ENCODE results near the gene PITX1.

PITX1 gene

GRCh38 chr5:135027697-135028615 is 6.1 kb downstream of the PITX1 start:
- Histone ChIP-seq H3K4me1 (ENCODE audit: insufficient read depth, low read length) (no peaks in the 10 kb centered on the region), H3K9me3 (ENCODE audit: low read length) (peaks cover 3% of the 10 kb centered on the region), H3K27me3 (ENCODE audit: insufficient read depth, low read length) (peaks cover 87% of the 10 kb centered on the region), H3K4me3 (ENCODE audit: low read length) (no peak overlapping the region), H2AFZ (ENCODE audit: low read depth, low read length) (no peak overlapping the region), H3K36me3 (ENCODE audit: insufficient read depth, low read length) (no peaks in the 10 kb centered on the region)

DNA sequence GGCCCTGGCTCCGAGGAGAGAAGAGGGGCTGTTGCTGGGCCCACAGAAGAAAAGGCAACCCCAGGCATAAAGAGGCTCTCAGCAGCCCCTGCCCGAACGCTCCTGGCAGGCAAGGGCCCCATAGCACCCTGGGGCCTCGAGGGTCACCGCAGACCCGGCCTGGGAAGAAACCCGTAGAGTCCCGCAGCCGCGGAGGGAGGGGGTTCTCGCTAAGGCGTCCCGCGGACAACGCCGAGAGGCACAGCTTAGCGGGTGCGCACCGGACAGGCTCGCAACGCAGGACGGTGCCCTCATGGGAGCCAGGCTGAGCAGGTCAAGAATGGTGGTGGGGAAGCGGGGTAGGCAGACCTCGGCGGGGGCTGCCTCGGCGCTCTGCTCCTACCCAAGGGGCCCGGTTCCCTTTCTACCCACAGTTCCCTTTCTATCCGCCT is 6.7 kb downstream of the PITX1 start:
- Histone ChIP-seq H3K27me3 (ENCODE audit: insufficient read depth, low read length) (peaks cover 80% of the 10 kb centered on the region), H3K4me1 (ENCODE audit: insufficient read depth, low read length) (no peaks in the 10 kb centered on the region), H3K4me3 (ENCODE audit: low read length) (no peak overlapping the region), H2AFZ (ENCODE audit: low read depth, low read length) (no peak overlapping the region), H3K36me3 (ENCODE audit: insufficient read depth, low read length) (no peaks in the 10 kb centered on the region), H3K9me3 (ENCODE audit: low read length) (peaks cover 3% of the 10 kb centered on the region)

DNA sequence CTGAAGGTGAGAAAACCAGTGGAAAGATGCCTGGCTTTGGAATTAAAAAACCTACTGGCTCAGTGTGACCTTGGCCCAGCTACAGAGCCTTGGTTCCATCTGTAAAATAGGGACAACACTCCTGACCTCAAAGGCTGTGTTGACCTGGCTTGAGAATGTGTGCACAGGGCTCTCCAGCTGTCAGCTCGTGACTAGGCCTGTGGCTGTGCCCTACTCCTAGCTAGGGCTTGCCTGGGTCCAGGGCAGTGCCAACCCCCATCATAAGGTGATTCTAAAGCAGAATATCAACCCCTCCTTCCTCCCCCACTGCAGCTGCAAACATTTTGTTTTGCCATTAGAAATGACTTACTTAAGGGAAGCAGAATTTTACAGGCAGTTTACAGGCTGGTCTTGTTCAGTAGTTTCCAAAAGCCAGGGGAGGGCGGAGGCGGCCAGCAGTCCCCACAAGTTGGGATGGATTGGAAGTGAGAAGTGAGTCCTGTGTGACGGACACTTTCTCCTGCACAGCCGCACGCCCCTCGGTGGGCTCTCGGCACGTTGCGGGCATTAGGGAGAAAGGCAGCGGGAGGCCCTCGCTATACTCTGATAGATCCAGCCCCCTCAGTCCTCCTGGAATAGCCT is 7.3 kb downstream of the PITX1 start:
- Histone ChIP-seq H3K36me3 (ENCODE audit: insufficient read depth, low read length) (no peaks in the 10 kb centered on the region), H3K27me3 (ENCODE audit: insufficient read depth, low read length) (peaks cover 77% of the 10 kb centered on the region), H3K4me3 (ENCODE audit: low read length) (no peak overlapping the region), H3K4me1 (ENCODE audit: insufficient read depth, low read length) (no peaks in the 10 kb centered on the region), H2AFZ (ENCODE audit: low read depth, low read length) (no peak overlapping the region), H3K9me3 (ENCODE audit: low read length) (peaks cover 3% of the 10 kb centered on the region)

DNA sequence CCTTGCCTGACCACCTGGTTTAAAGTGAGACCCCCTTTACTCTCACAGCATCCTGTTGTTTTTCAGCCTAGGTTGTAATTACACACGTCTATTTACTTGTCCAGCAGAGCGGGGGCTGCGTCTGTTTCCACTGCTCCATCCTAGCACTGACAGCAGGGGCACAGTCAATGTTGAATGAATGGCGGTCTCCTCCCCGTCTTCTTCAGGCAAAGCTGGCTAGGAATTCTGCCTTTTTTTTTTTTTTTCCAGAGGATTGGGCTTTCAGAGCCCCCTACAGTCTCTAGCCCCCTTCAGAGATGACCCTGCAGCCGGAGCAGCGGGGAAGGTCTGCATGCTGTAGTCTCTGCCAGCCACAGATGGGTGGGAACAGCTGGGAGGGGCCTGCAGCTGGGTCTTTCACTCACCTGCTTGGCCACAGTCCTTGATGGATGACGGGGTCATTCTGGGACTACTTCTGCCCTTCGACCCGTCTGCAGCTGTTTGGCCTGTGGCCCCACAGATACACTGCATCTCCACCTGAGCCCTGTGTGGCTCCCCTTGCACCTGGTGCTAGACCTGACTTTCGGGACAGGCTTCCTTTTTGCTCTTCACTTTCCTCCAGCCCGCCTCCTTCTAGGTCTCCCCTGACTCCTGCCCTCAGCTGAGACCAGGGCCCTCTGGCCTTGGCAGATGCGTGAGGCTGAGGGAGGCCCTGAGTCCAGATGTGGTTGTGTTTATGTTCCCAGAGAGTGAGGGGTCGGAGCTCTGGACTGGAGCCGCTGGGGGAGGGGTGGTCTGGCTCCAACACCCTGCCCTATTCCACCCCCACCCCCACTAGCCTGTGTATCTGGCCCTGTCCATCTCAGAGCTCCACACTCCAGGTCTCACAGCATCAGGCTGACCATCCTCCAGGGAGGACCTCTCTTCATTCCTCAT is 8.0 kb downstream of the PITX1 start:
- H2AFZ ChIP-seq (ENCODE audit: low read depth, low read length), result no peak overlapping the region
- no peaks in the 10 kb centered on the region for H3K36me3 ChIP-seq (ENCODE audit: insufficient read depth, low read length)
- no peaks in the 10 kb centered on the region for H3K4me1 ChIP-seq (ENCODE audit: insufficient read depth, low read length)
- H3K27me3 ChIP-seq (ENCODE audit: insufficient read depth, low read length), result peaks cover 71% of the 10 kb centered on the region
- peaks cover 3% of the 10 kb centered on the region for H3K9me3 ChIP-seq (ENCODE audit: low read length)
- H3K4me3 ChIP-seq (ENCODE audit: low read length), result no peak overlapping the region

DNA sequence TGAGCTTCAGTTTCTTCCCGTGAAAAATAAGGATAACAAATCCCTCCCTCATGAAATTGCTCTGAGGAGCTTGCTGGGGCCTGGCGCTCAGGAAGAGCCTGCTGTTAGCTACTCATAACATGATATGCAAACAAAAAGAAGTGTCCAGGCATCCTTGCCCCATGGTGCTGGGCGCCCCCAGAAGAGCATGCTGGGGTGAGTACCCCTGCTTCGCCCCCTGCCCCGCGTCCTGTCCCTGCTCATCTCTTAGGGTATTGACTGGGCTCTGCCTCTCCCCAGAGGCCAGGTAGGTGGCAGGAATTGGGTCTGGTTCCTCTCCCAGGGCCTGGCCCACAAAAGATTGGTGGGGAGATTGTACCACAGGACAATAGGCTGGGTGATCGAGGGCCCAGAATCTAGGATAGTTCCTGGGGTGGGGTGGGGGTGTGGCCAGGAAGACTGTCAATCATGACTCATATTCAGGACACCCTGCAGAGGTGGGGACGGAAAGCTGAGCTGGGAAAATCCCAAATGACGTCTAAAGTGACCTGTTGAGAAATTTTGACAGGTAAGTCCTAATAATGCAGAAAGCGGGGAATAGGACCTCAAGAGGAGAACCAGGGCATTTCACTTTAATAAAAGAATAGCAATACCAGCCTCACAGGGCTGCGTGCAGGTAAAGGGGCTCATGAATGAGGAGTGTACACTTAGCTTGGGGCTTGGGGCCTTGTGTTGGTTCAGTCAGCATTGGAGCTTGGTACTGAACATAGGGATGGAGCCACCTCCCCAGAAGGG is 8.9 kb downstream of the PITX1 start:
- no peaks in the 10 kb centered on the region for H3K36me3 ChIP-seq (ENCODE audit: insufficient read depth, low read length)
- no peaks in the 10 kb centered on the region for H3K4me1 ChIP-seq (ENCODE audit: insufficient read depth, low read length)
- H3K27me3 ChIP-seq (ENCODE audit: insufficient read depth, low read length), result peaks cover 67% of the 10 kb centered on the region
- peaks cover 3% of the 10 kb centered on the region for H3K9me3 ChIP-seq (ENCODE audit: low read length)
- no peak overlapping the region for H2AFZ ChIP-seq (ENCODE audit: low read depth, low read length)
- no peak overlapping the region for H3K4me3 ChIP-seq (ENCODE audit: low read length)

GRCh38 chr5:135020111-135020895 is 13.7 kb downstream of the PITX1 start:
- H2AFZ ChIP-seq (ENCODE audit: low read depth, low read length), result no peak overlapping the region
- no peaks in the 10 kb centered on the region for H3K4me1 ChIP-seq (ENCODE audit: insufficient read depth, low read length)
- H3K27me3 ChIP-seq (ENCODE audit: insufficient read depth, low read length), result peaks cover 22% of the 10 kb centered on the region
- no peaks in the 10 kb centered on the region for H3K9me3 ChIP-seq (ENCODE audit: low read length)
- H3K4me3 ChIP-seq (ENCODE audit: low read length), result no peak overlapping the region
- H3K36me3 ChIP-seq (ENCODE audit: insufficient read depth, low read length), result no peaks in the 10 kb centered on the region

- no peaks in the 10 kb centered on the region for H3K36me3 ChIP-seq (ENCODE audit: insufficient read depth, low read length)
- no peak overlapping the region for H3K4me3 ChIP-seq (ENCODE audit: low read length)
- no peaks in the 10 kb centered on the region for H3K9me3 ChIP-seq (ENCODE audit: low read length)
- H3K4me1 ChIP-seq (ENCODE audit: insufficient read depth, low read length), result no peaks in the 10 kb centered on the region
- H2AFZ ChIP-seq (ENCODE audit: low read depth, low read length), result no peak overlapping the region
- peaks cover 15% of the 10 kb centered on the region for H3K27me3 ChIP-seq (ENCODE audit: insufficient read depth, low read length)
Measured at GRCh38 chr5:135019314-135019713, 14.7 kb downstream of the PITX1 start.

GRCh38 chr5:135018457-135018856 is 15.6 kb downstream of the PITX1 start:
- H3K9me3 ChIP-seq (ENCODE audit: low read length), result no peaks in the 10 kb centered on the region
- no peaks in the 10 kb centered on the region for H3K4me1 ChIP-seq (ENCODE audit: insufficient read depth, low read length)
- no peak overlapping the region for H2AFZ ChIP-seq (ENCODE audit: low read depth, low read length)
- H3K4me3 ChIP-seq (ENCODE audit: low read length), result no peak overlapping the region
- peaks cover 12% of the 10 kb centered on the region for H3K27me3 ChIP-seq (ENCODE audit: insufficient read depth, low read length)
- H3K36me3 ChIP-seq (ENCODE audit: insufficient read depth, low read length), result no peaks in the 10 kb centered on the region

- Histone ChIP-seq H3K4me1 (ENCODE audit: insufficient read depth, low read length) (no peaks in the 10 kb centered on the region), H3K27me3 (ENCODE audit: insufficient read depth, low read length) (peaks cover 11% of the 10 kb centered on the region), H3K9me3 (ENCODE audit: low read length) (no peaks in the 10 kb centered on the region), H3K36me3 (ENCODE audit: insufficient read depth, low read length) (no peaks in the 10 kb centered on the region), H3K4me3 (ENCODE audit: low read length) (no peak overlapping the region), H2AFZ (ENCODE audit: low read depth, low read length) (no peak overlapping the region)
Measured at GRCh38 chr5:135016861-135017290, 17.2 kb downstream of the PITX1 start.

GRCh38 chr5:135015942-135016341 is 18.1 kb downstream of the PITX1 start:
- H3K27me3 ChIP-seq (ENCODE audit: insufficient read depth, low read length), result peaks cover 8% of the 10 kb centered on the region
- no peaks in the 10 kb centered on the region for H3K4me1 ChIP-seq (ENCODE audit: insufficient read depth, low read length)
- H3K9me3 ChIP-seq (ENCODE audit: low read length), result no peaks in the 10 kb centered on the region

GRCh38 chr5:135013947-135014570 is 20.0 kb downstream of the PITX1 start:
- H3K4me3 ChIP-seq (ENCODE audit: low read length), result no peak overlapping the region

More at GRCh38 chr5:135015942-135016341, 18.1 kb downstream of the PITX1 start:
- no peak overlapping the region for H2AFZ ChIP-seq (ENCODE audit: low read depth, low read length)
- no peak overlapping the region for H3K4me3 ChIP-seq (ENCODE audit: low read length)
- H3K36me3 ChIP-seq (ENCODE audit: insufficient read depth, low read length), result no peaks in the 10 kb centered on the region

More at GRCh38 chr5:135013947-135014570, 20.0 kb downstream of the PITX1 start:
- Histone ChIP-seq H2AFZ (ENCODE audit: low read depth, low read length) (no peak overlapping the region), H3K9me3 (ENCODE audit: low read length) (no peaks in the 10 kb centered on the region), H3K36me3 (ENCODE audit: insufficient read depth, low read length) (no peaks in the 10 kb centered on the region), H3K27me3 (ENCODE audit: insufficient read depth, low read length) (peaks cover 2% of the 10 kb centered on the region), H3K4me1 (ENCODE audit: insufficient read depth, low read length) (no peaks in the 10 kb centered on the region)
